IPS-NIHi11 (cell line): Measurements from ENCODE around the gene CHI3L1.

Experiments used
- DNase-seq: peaks from one replicate; pipeline ENCODE4 v3.0.0; 2012; ENCODE audit warnings: mixed read lengths, low spot score

CHI3L1 gene

DNA sequence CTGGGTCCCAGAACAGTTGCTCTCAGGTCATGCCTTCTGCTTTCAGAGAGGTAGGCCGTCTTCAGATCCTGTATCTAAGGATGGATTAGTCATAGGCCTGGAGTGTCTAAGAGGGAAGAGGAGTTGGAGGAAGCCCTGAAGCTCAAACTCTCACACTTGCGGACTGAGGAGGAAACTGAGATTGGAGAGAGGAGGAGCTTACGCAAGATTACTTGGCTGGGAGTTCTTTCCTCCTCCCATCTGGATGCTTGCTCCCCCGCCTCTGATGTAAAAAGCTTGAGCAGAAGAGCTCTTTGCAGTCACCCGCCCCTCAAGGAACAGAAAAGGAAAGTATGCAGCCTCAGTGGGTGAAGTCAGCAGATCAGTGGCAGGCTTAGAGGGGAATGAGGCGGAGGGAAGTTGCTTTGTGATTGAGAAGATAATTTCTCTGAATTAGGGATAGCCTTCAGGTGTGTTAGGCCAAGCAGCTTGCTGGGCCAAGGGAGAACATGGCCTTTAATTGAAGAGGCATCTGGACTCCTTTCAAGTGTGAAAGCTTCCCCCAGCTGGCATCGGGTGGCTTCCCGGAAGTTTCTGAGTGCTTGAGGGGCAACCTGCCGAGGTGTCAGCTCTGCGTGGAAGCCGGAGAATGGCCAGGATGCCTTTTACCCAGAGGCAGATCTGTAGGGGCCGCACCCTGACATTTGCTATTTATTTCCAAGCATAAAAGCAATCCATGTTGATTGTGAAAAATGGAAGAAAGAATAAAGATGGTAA is 52.4 kb downstream of the CHI3L1 start:
- DNase-seq: no peak

DNA sequence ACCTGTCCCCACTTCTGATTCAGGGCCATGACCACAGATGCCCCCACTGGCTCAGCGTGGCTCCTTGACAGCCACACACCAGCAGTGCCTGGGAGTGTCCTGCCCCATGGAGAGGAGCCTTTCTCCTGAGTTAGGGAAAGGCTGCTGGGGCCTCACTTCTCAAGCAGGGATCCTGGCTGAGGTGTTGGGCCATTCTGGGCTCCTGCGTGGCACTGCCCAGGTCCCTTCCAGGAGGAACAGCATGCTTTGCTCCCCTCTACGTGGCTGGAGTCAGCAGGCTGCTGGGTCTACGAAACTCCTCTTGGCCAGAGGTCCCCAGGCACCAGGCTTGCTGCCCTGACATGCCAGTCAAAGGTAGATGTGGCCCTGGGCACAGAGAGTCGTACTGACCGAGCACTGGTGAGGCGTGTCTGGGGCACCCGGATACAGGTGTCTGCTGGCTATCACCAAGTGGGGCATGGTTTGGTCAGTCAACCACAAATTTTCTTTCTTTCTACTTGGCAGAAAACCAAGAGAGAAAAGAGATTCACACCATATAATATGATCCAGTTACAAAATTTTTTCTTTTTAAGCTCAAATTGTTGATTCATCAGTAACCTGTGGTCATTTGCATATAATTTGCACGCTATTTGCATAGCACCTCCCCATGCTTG is 54.8 kb downstream of the CHI3L1 start:
- DNase-seq: no peak

GRCh38 chr1:203130358-203130985 is 56.0 kb downstream of the CHI3L1 start:
- DNase-seq: no peak

DNA sequence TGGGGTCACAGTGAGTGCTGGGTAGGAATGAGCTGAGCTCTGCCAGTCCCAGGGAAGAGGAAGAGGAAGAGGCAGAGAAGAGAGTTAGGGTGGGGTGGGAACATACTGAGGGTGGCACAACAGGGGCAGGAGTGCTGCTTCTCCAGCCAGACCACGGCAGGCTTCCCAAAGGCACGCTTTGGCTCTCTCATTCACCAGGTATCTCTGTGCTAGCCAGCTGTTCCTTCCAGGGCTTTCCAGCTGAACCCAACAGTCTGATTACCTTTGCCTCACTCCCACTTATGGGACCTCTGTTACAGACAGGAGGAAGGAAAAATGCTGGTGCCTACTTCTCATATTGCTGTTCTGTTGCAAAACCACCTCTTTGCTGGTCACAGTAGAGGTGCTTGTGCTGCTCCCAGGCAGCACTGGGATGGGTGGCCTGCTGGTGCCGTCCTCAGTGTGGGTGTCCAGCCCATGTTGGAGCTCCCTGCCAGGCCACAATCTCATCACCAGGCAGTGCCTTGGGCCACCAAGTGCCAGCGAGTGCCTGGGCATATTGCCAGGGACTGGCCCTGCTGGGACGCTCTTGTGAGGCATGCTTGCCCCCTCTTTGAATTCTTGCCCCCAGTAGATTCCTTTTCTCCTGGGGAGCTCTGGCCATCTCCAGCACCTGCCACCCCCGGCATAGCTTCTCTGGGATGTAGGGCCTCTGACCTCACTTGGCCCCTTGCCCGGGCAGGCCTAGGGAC is 56.8 kb downstream of the CHI3L1 start:
- DNase-seq: no peak
